NCI-H2029 (cell line): ENCODE data around the gene RNF135.
A peak's percentile ranks its signal among the peaks of the same experiment; 100 is the strongest.
"Not testable (repeated sequence)": the region's sequence is repeated elsewhere in the genome, so short reads cannot be mapped to it uniquely, and the experiment has no call there.

ENCODE experiments used
- DNase-seq: peaks from one replicate; lab custom pipeline; 2025; lab: John Stamatoyannopoulos, UW

The RNF135 gene

GRCh38 chr17:31003225-31003866, 32.5 kb downstream of the RNF135 start:
- no peak for DNase-seq

GRCh38 chr17:31004160-31004559, 33.3 kb downstream of the RNF135 start:
- no peak for DNase-seq

- no peak for DNase-seq
These were observed 37.0 kb downstream of the RNF135 start for GRCh38 chr17:31007695-31008373.

GRCh38 chr17:31008374-31009041, 37.7 kb downstream of the RNF135 start:
- DNase-seq = peak; percentile 39

GRCh38 chr17:31009042-31009702, 38.3 kb downstream of the RNF135 start:
- not testable (repeated sequence) for DNase-seq

GRCh38 chr17:31010014-31010413, 39.2 kb downstream of the RNF135 start:
- not testable (repeated sequence) for DNase-seq

GRCh38 chr17:31013844-31014243, 43.0 kb downstream of the RNF135 start:
- no peak for DNase-seq

- no peak for DNase-seq
These were observed 44.8 kb downstream of the RNF135 start for GRCh38 chr17:31015639-31016038.

- DNase-seq = no peak
These were observed 48.2 kb downstream of the RNF135 start for GRCh38 chr17:31019004-31019403.

- not testable (repeated sequence) for DNase-seq
These were observed 52.3 kb downstream of the RNF135 start for GRCh38 chr17:31023171-31023570.

GRCh38 chr17:31031841-31032240, 61.0 kb downstream of the RNF135 start:
- no peak for DNase-seq

GRCh38 chr17:31035611-31036010, 64.8 kb downstream of the RNF135 start:
- DNase-seq = not testable (repeated sequence)

- not testable (repeated sequence) for DNase-seq
These were observed 70.0 kb downstream of the RNF135 start for GRCh38 chr17:31040837-31041236.

GRCh38 chr17:31042378-31042777, 71.5 kb downstream of the RNF135 start:
- not testable (repeated sequence) for DNase-seq

- DNase-seq = not testable (repeated sequence)
These were observed 76.1 kb downstream of the RNF135 start for GRCh38 chr17:31046856-31047425.

GRCh38 chr17:31048142-31048541, 77.3 kb downstream of the RNF135 start:
- no peak for DNase-seq

GRCh38 chr17:31048780-31049179, 77.9 kb downstream of the RNF135 start:
- no peak for DNase-seq
